Activated T-helper 1 cell treated with anti-CD3 and anti-CD28 coated beads, Interleukin-12 subunit alpha, Interleukin-12 subunit beta, Interleukin-2, Interleukin-4 antibody, amounts not matched to agents 30 ng/mL and 10 ng/mL and 1 ng/mL, durations not matched to agents 14 hours and 24 hours and 36 hours (primary cell): ENCODE measurements around the gene ANXA8. TPM values are rescaled to one million over a fixed set of nuclear protein-coding genes. Genes with fewer than 3 reads are reported as not detected.
"Not testable (repeated sequence)": the region's sequence is repeated elsewhere in the genome, so short reads cannot be mapped to it uniquely, and the experiment has no call there.

Experiments
- DNase-seq: peaks from one replicate; pipeline ENCODE4 v3.0.0; 2021; ENCODE audit warnings: low spot score
- H3K27ac Mint-ChIP-seq: one replicate; pipeline ENCODE4 v1.8.0; 2021; ENCODE audit warnings: mild to moderate bottlenecking, mixed read lengths
- H3K27me3 Mint-ChIP-seq: one replicate; pipeline ENCODE4 v1.8.0; 2022; ENCODE audit warnings: mild to moderate bottlenecking, moderate library complexity, mixed read lengths; ENCODE audit not compliant: insufficient read depth
- H3K36me3 Mint-ChIP-seq: one replicate; pipeline ENCODE4 v1.8.0; 2021; ENCODE audit warnings: low read depth, mixed read lengths
- H3K4me1 Mint-ChIP-seq: one replicate; pipeline ENCODE4 v1.8.0; 2021; ENCODE audit warnings: low read depth, mixed read lengths
- H3K4me3 Mint-ChIP-seq: one replicate; pipeline ENCODE4 v1.8.0; 2021; ENCODE audit warnings: mild to moderate bottlenecking, moderate library complexity, mixed read lengths
- H3K9me3 Mint-ChIP-seq: one replicate; pipeline ENCODE4 v1.8.0; 2021; ENCODE audit warnings: mixed read lengths
- intact Hi-C: fragments of 100-400 bp; cut with micrococcal nuclease; formaldehyde crosslinking; loops from one replicate; pipeline ENCODE4 v1.15.1; 2024
- total RNA-seq: library from RNA; stranded (reverse); gene quantifications from 2 replicates; pipeline ENCODE4 v1.2.3, GENCODE V29; 2022

ANXA8 gene
- total RNA-seq, 1 donor from 2014 or later, result not detected

GRCh38 chr10:47475101-47475500, 8.8 kb downstream of the ANXA8 start:
- H3K4me1 Mint-ChIP-seq, intact Hi-C loops, DNase-seq, H3K27me3 Mint-ChIP-seq, H3K36me3 Mint-ChIP-seq, H3K27ac Mint-ChIP-seq, H3K4me3 Mint-ChIP-seq, H3K9me3 Mint-ChIP-seq: not testable (repeated sequence)

DNA sequence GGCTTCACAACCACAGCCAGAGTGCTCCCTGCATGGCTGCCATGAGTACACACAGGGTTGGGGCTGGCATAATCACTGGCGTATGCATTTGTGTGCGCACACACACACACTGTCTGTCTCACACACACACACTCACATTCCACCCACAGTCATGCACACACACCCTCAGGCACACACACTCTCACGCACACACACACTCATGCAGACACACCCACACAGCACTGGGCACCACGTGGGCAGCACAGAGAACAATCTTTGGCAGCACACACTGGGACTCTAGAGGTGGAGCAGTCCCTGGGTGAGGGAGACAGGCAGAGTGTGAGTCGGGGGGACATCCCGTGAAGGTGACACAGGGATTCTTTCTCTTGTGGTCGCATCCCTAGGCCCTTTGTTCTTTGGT, 10.4 kb downstream of the ANXA8 start:
- H3K27ac Mint-ChIP-seq, H3K4me1 Mint-ChIP-seq, DNase-seq, H3K27me3 Mint-ChIP-seq, H3K4me3 Mint-ChIP-seq, H3K36me3 Mint-ChIP-seq, intact Hi-C loops, H3K9me3 Mint-ChIP-seq: not testable (repeated sequence)

- H3K4me1 Mint-ChIP-seq, H3K9me3 Mint-ChIP-seq, DNase-seq, H3K36me3 Mint-ChIP-seq, H3K27ac Mint-ChIP-seq, H3K4me3 Mint-ChIP-seq, H3K27me3 Mint-ChIP-seq, intact Hi-C loops: not testable (repeated sequence)
Observed at GRCh38 chr10:47472647-47473046, 11.3 kb downstream of the ANXA8 start.

GRCh38 chr10:47472072-47472471, 11.8 kb downstream of the ANXA8 start:
- DNase-seq, H3K27ac Mint-ChIP-seq, H3K27me3 Mint-ChIP-seq, H3K4me3 Mint-ChIP-seq, H3K4me1 Mint-ChIP-seq, H3K36me3 Mint-ChIP-seq, intact Hi-C loops, H3K9me3 Mint-ChIP-seq: not testable (repeated sequence)

DNA sequence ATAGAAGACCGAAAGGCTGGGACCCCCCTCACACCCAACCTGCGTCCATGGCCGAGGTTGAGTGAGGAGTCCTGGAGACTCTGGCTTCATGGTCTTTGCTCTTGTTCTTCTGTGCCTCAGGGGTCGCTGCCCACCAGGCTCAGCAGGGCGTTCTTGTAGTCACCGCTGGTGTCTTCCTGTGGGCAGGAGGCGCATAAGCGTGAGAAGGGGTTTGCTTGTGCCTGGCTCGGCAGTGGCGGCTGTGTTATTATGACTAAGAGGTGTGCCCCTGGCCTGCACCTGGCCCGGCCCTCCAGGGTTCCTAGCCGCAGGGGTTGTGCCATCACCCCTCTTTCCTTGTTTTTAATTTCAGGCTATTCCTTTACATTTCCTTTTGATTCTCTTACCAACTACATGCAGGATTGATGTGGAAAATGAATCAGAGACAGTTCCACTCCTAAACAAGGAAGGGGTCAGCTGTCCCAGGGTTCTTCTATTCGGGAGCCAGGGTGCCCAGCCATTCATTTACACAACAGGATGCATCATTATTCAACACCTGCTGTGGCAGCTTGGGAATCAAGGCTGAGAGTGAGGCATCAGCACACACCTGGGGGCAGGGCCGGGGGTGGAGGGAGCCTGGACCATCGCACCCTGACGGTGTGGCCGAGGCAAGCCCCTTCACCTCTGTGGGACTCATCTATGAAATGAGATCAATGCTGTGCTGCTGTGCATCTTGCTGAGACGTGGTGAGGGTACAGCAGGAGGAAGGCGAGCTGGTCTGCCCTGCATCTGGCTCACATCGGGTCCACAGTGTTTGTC, 15.0 kb downstream of the ANXA8 start:
- H3K4me1 Mint-ChIP-seq, H3K27ac Mint-ChIP-seq, DNase-seq, H3K27me3 Mint-ChIP-seq, H3K4me3 Mint-ChIP-seq, H3K9me3 Mint-ChIP-seq, intact Hi-C loops, H3K36me3 Mint-ChIP-seq: not testable (repeated sequence)

GRCh38 chr10:47467957-47468356, 16.0 kb downstream of the ANXA8 start:
- H3K4me1 Mint-ChIP-seq, H3K27me3 Mint-ChIP-seq, DNase-seq, H3K36me3 Mint-ChIP-seq, H3K27ac Mint-ChIP-seq, H3K4me3 Mint-ChIP-seq, intact Hi-C loops, H3K9me3 Mint-ChIP-seq: not testable (repeated sequence)

- H3K27ac Mint-ChIP-seq, DNase-seq, intact Hi-C loops, H3K27me3 Mint-ChIP-seq, H3K4me1 Mint-ChIP-seq, H3K4me3 Mint-ChIP-seq, H3K9me3 Mint-ChIP-seq, H3K36me3 Mint-ChIP-seq: not testable (repeated sequence)
Observed at GRCh38 chr10:47467458-47467857, 16.5 kb downstream of the ANXA8 start.

DNA sequence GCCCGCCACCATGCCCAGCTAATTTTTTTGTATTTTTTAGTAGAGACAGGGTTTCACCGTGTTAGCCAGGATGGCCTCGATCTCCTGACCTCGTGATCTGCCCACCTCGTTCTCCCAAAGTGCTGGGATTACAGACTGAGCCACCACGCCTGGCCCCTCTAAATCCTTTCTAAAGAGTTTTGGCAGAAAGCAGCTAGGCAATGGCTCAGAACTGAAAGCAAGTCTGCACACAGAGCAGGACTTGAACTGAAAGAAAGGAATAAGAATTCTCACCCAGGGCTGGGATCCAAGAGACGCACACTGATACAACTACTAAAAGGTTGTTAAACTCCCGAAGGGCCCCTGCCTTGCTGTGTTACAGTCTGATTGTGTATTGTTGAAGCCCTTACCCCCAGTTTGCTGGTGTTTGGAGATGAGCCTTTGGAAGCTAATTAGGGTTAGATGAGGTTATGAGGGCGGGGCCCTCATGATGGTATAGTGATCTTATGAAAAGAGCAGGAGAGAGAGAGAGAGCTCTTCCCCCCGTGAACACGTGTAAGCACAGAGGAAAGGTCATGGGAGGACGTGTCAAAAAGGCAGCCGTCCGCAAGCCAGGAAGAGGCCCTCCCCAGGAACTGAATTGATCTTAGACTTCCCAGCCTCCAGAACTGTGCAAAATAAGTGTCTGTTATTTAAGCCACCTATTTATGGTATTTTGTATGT, 18.5 kb downstream of the ANXA8 start:
- H3K27ac Mint-ChIP-seq, intact Hi-C loops, H3K4me3 Mint-ChIP-seq, DNase-seq, H3K27me3 Mint-ChIP-seq, H3K4me1 Mint-ChIP-seq, H3K36me3 Mint-ChIP-seq, H3K9me3 Mint-ChIP-seq: not testable (repeated sequence)

DNA sequence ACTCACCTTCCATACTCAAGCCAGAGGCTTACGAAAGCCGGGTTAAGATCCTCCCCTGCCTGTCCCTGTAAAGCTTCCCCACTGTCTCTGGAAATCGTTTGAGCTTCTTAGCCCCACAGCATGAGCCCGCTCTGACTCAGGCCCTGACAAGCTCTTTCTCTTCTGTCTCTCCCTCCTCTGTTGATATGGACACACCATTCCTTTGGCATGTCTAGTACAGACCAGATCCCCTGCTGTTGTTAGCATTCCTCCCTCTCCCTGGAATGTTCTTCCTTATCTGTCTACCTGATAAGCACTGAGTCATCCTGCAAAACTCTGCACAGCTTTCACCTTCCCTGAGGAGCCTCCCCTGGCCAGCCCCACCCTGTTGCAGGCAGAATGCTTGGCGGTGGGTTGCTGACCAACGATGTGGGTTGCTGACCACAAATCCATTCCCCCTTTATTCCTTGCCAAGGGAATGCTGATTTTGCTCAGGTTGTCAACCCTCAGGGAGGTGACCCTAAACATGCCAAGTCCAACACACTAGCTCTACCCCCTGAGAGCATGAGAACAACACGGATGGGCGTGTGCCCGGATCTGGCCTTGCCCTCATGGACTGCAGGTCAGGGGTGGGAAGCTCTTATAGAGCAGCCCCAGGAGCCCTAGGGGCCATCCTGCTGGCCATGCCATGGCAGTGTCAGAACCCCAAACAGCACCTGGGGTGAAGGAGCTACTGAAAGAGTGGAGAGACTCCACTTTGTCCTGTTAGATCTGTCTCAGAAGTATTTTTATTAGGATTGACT, 21.1 kb downstream of the ANXA8 start:
- H3K36me3 Mint-ChIP-seq, intact Hi-C loops, H3K9me3 Mint-ChIP-seq, H3K27ac Mint-ChIP-seq, H3K27me3 Mint-ChIP-seq, H3K4me1 Mint-ChIP-seq, H3K4me3 Mint-ChIP-seq, DNase-seq: not testable (repeated sequence)

- H3K4me3 Mint-ChIP-seq, DNase-seq, intact Hi-C loops, H3K27ac Mint-ChIP-seq, H3K9me3 Mint-ChIP-seq, H3K27me3 Mint-ChIP-seq, H3K4me1 Mint-ChIP-seq, H3K36me3 Mint-ChIP-seq: not testable (repeated sequence)
Observed at GRCh38 chr10:47461261-47461687, 22.6 kb downstream of the ANXA8 start.

DNA sequence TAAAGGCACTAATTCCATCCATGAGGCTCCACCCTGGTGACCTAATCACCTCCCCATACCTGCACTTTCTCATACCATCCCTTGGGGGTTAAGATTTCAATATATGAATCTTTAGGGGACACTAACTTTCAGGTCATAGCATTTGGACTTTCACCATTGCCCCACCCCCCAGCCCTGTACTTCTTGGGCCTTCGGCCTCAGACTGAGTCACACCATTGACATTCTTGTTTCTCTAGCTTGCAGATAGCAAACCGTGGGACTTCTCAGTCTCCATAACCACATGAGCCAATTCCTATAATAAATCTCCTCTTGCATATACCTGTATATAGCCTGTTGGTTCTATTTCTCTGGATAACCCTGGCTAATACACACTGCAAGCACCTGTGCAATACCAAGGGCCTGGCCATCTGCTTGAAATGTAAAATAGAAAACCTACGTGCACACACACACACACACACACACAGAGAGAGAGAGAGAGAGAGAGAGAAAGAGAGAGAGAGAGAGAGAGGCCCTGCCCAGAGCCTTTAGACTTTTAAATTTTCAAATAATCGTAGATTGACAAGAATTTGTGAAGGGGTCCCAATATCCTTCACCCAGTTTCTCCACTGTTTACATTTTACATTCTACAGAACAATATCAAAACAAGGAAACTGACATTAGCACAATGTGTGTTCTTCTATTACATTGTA, 25.3 kb downstream of the ANXA8 start:
- H3K27ac Mint-ChIP-seq, result no peak overlapping the region
- intact Hi-C loops, result no loop called here
- H3K9me3 Mint-ChIP-seq, result no peaks in the 10 kb centered on the region
- peaks cover 11% of the 10 kb centered on the region for H3K27me3 Mint-ChIP-seq
- H3K4me1 Mint-ChIP-seq, result no peaks in the 10 kb centered on the region
- no peaks in the 10 kb centered on the region for H3K36me3 Mint-ChIP-seq
- no peak for DNase-seq
- H3K4me3 Mint-ChIP-seq, result no peak overlapping the region

DNA sequence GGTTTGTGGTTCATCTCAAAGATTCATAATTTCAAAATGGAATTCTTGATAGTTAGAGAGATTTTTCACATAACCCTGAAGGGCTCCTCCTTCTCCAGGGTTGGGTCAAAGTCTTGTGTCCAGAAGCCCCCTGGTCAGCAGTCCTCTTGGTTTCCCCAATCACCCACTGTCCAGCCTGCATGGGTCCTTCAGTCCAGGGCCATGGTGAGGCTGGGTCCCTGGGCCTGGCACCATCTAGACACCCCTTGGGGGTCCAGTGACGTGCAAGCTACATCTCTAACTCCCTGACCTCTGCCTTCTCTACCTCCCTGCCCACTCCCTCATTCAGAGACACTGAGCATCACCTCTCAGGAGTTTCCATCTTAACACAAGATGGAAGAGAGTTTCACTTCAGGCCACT, 26.1 kb downstream of the ANXA8 start:
- Mint-ChIP-seq H3K4me3 (no peak overlapping the region), H3K36me3 (no peaks in the 10 kb centered on the region), H3K27me3 (peaks cover 14% of the 10 kb centered on the region), H3K4me1 (no peaks in the 10 kb centered on the region), H3K27ac (no peak overlapping the region), H3K9me3 (no peaks in the 10 kb centered on the region)
- intact Hi-C loops, result no loop called here
- no peak for DNase-seq

DNA sequence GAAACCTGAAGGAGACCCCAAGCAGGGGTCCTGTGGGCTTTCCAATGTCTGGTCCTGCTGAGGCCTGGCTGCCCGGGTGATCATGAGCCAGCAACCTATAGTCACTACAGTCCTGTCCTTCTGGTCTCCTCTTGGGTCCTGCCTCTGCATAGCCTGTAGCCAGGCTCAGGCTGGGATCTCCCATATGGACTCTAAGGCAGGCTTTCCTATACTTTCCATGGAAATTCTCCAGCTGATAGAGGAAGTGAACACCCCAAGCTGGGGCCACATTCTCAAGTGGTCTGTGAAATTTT, 26.4 kb downstream of the ANXA8 start:
- Mint-ChIP-seq H3K27ac (no peak overlapping the region), H3K4me3 (no peak overlapping the region), H3K4me1 (no peaks in the 10 kb centered on the region), H3K9me3 (no peaks in the 10 kb centered on the region), H3K27me3 (peaks cover 14% of the 10 kb centered on the region), H3K36me3 (no peaks in the 10 kb centered on the region)
- DNase-seq, result no peak
- intact Hi-C loops, result no loop called here
